Inflammatory macrophage treated with lipopolysaccharide for 1 hour (primary cell): Measurements from ENCODE around the gene MCC.
"Not testable (repeated sequence)": the region's sequence is repeated elsewhere in the genome, so short reads cannot be mapped to it uniquely, and the experiment has no call there.

Experiments
- DNase-seq, 2 donors: peaks; one replicate each; pipeline ENCODE4 v3.0.0-alpha.2; 2020 to 2022

Gene MCC

DNA sequence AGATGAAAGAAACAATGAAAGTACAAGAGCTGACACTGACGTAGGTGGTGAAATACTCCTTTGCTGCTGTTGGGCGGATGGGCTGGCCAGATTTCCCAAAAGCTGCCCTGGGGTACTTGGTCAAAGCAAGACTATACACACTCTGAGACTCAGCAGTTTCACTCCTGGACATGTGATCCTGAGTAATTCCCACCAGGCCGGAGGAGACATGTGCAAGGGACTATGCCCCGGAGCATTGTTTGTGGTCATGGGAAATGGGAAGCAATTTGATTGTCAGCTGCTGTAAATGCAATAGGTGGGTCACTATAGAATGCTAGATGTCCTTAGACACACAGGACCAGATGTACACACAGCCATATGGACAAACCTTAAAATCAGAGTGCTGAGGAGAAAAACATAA lies 395.6 kb downstream of the MCC start:
- DNase-seq: peak; percentile 14 to 63

- no peak for DNase-seq
Observed at GRCh38 chr5:113091622-113092021, 396.6 kb downstream of the MCC start.

DNA sequence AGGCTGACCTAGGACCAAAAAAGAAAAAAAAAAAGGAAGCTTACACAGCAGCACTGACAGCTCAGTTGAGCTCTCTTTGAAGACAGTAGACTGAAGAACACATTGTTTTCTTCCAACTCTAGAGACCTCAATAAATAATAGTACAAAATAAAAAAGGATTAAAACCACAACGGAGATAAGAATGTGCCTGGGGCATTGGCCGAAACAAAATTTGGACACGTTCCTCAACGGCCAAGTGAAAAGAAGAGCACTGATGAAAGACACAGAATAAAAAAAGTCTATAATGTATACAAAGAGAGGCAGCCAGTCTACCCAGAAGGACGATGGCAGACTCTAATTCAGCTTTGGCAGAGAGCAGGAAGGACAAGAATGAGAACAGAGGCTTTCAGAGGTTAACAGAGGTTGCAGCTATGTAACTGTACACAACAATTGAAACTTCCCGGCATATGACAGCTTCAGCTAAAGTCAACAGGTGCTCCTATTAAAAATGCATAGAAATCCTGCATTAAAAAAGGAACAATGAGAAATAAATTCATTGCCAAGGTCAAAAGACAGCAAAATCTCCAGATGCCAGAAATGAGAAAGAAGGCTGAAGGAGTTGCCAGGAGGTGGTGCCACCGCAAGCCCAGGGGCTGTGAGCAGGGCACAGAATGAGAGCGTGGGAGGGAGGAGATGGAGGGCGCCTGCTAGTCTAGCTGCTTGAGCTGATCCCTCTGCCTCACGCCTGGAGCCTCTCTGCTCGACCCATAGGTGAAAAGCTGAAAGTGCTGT lies 397.7 kb downstream of the MCC start:
- no peak for DNase-seq

DNA sequence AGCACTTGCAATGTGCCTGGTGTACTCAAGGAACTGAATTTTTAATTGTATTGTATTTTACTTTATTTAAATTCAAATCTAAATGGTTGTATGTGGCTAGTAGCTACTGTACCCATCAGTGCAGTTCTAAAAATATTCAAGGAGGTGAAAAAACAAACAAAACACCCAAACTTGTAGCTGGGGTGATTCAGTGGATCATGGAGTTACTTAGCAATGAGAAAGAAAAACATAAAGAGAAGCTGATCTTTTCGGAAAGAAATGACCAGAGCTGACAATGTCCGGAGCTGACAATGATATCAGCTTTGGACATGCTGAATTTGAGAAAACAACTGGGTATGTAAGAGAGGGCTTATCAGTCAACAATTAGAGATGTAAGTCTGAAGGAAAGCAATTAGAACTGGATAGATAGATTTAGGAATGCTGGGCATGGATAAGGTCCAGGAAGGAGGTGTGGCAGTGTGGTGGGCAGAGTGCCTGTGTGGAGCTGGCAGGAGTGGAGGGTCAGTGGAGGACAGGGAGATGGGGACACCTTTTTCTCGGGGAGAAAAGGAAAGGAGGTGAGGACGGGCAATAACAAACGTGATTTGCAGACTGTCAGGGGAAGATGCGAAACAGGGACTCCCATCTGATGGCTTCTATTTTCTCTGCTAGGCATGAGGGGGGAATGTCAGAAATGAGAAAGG lies 398.5 kb downstream of the MCC start:
- DNase-seq: no peak

GRCh38 chr5:113087976-113088514 lies 400.2 kb downstream of the MCC start:
- DNase-seq: no peak

DNA sequence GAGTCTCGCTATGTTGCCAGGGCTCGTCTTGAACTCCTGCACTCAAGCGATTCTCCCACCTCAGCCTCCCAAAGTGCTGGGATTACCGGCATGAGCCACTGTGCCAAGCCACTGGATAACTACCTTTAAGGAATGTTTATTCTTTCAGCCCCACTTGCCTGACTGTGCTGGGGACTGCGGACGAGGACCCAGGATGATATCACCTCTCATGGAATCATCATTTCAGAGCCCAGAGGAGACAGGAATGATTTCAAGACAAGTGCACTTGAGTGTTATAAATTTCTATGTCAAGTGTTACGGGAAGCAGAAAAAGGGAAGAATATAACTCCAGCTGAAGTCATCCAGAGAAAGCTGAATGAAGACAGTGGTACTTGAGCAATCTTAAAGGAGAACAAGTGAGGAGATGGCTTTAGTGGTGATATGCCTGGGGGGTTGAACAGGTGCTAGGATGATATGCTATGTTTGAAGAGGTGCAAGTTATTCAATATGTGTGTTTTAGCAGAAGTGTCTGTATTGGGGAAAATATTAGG lies 402.3 kb downstream of the MCC start:
- peak in 1 of 2 donors; percentile 12 for DNase-seq

DNA sequence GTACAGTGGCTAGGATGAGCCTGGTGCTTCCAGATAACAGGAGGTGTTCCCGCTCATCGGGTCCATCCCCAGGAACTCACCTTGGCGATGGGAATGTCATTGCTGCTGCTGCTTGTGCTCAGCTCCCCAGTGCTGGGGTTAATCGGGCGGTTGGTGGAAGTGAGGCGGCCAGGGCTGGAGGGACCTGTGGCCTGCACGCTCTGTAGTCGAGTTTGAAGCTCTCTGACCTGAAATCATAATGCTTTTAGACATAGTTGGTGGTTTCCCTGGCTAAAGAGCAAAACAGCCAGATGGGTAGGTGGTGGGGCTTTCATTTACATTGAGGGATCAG lies 403.2 kb downstream of the MCC start:
- DNase-seq: no peak

- no peak for DNase-seq
Observed at GRCh38 chr5:113084402-113085083, 403.7 kb downstream of the MCC start.

DNA sequence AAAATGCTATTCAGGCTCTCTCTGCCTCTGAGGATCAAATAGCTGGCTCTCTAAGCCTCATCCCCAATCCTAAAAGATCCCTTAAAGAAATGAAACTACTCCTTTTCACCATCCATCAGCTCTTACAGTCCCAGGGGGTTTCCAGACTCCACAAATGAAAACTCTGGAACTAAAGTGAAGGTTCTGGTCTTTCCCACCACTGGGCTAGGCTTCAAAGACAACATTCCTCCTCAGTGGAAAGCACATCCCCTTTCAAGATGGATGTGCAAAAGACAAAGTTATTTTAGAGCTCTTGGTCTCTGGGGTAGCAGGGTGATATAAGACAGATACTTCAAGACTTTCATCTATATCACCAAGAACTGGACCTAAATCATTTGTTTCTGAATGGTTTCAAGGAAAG lies 404.8 kb downstream of the MCC start:
- no peak for DNase-seq

GRCh38 chr5:113082547-113082905 lies 405.7 kb downstream of the MCC start:
- DNase-seq: no peak

GRCh38 chr5:113081881-113082546 lies 406.2 kb downstream of the MCC start:
- no peak for DNase-seq

- DNase-seq: no peak
Observed at GRCh38 chr5:113081091-113081839, 407.0 kb downstream of the MCC start.

GRCh38 chr5:113076649-113077048 lies 411.6 kb downstream of the MCC start:
- DNase-seq: not testable (repeated sequence)

DNA sequence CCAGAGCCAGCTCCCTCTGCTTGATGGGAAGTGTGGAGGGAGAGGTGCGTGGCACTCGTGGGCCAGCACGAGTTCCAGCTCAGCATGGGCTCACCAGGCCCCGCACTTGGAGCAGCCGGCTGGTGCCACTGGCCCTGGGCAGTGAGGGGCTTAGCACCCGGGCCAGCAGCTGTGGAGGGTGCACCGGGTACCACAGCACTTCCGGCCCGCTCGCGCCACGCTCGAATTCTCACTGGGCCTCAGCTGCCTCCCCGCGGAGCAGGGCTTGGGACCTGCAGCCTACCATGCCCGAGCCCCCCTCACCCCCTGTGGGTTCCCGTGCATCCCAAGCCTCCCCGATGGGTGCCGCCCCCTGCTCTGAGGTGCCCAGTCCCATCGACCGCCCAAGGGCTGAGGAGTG lies 413.2 kb downstream of the MCC start:
- DNase-seq: no peak

DNA sequence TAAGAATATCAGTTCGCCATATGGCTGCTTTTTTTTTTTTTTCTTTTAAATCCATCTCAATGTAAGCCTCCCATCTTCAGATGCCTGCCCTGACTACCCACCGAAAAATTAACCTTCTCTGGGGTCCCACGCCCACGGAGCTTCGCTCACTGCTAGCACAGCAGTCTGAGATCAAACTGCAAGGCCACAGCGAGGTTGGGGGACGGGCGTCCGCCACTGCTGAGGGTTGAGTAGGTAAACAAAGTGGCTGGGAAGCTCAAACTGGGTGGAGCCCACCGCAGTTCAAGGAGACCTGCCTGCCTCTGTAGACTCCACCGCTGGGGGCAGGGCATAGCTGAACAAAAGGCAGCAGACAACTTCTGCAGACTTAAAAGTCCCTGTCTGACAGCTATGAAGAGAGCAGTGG lies 414.6 kb downstream of the MCC start:
- not testable (repeated sequence) for DNase-seq

DNA sequence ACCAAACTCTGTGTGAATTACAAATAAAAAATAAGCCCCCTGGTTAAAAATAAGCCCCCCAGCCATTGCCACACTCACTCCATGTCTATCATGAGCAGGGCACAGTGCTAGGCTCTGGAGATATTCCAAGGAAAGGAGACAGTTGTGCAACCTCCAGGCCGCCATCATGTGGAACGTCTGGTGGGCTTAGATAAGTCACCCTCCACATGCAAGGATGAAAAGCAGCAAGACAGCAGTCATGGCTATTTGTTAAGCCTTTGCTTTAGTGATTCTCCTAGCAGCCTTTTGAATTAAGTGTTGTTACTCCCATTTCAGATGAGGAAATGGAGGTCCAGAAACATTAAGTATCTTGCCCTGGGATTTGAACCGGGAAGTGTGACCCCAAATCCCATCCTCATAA lies 416.9 kb downstream of the MCC start:
- DNase-seq: no peak

DNA sequence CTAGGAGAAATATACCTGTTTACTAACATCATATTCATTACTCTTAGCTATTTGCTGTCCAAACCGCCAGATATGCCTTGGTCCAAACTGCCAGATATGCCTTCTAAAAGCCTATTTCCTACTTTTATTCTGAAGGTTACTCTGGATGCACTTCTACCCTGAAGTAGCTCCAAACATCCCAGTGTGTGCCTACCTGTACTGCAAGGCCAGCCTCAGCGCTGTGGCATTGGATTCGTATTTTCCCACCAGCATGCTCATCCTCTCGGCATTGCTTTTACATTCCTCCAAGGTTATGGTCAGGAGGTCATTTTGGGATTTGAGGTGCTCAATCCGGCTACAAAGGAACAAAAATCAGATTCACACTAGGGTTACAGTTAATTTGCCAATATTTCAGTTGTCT lies 417.4 kb downstream of the MCC start:
- DNase-seq: no peak

GRCh38 chr5:113068559-113068958 lies 419.7 kb downstream of the MCC start:
- DNase-seq: no peak

- DNase-seq: no peak
Observed at GRCh38 chr5:113067635-113068344, 420.5 kb downstream of the MCC start.

DNA sequence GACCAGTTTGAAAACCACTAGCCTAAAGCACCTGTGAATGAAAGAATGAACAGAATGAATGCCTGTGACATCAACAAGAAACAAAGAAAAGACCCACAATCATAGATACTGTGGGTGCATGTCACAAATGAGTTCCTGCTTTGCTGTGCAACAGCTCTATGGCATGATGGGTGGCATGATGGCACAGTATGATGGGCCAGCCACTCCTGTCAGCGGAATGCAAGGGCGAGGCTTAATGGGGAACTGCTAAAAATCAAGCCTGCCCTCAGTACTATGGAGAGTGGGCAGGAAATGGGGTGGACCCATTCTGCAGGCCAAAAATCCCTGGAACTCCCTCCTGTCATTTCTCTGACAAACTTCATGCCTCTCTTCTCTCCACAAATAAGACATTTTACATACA lies 422.6 kb downstream of the MCC start:
- no peak for DNase-seq

DNA sequence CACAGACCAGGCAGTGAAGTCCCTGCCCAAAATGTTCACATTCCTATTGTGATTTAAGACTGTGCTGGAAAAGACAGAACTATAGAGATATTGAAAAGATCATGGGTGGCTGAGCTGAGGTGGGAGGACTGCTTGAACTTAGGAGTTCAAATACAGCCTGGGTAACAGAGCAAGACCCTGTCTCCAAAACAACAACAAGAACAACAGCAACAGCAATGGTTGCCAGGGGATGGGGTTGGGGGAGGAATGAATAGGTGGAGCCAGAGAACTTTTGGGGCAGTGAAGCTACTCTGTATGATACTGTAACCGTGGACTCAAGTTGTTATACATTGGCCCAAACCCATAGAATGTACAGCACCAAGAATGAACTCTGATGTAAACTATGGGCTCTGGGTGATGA lies 423.4 kb downstream of the MCC start:
- DNase-seq: no peak

- no peak for DNase-seq
Observed at GRCh38 chr5:113063927-113064326, 424.3 kb downstream of the MCC start.
